LNCAP (cell line): ENCODE data around the gene CCDC50.

Source experiments
- CTCF ChIP-seq: fragments of 450-650 bp; IDR thresholded peaks from 2 replicates; pipeline ENCODE4 v1.5.1; 2017; ENCODE audit warnings: mild to moderate bottlenecking

Gene CCDC50

GRCh38 chr3:191381303-191381702 is 52.1 kb downstream of the CCDC50 start:
- TF ChIP-seq CTCF = no peak

DNA sequence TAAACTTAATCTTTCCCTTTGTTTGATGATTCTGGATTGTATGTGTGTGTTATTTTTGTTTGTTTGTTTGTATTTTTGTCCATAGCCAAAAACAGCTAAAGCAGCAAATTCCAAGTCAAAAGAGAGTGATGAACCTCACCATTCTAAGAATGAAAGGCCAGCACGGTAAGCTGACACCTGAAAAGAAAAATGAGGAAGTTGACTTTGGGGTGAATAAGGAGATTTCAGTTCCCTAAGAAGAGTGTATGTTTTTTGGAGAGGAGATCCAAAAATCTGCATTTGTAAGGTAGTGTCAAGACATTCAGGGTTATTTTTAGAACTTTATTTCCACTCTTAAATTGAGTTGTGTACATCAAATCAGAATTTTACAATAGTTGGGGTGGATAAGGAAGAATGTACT is 53.5 kb downstream of the CCDC50 start:
- TF ChIP-seq CTCF = no peak

GRCh38 chr3:191383124-191383523 is 53.9 kb downstream of the CCDC50 start:
- no peak for TF ChIP-seq CTCF

DNA sequence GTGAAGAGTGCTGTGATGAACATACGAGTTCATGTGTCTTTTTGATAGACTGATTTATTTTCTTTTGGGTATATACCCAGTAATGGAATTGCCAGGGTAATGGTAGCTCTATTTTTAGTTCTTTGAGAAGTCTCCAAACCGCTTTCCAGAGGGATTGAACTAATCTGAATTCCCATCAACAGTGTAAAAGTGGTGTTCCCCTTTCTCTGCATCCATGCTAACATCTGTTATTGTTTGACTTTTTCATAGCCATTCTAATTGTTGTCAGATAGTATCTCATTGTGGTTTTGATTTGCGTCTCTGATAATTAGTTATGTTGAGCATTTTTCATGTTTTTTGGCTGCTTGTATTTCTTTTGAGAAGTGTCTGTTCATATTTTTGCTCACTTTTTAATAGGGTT is 55.9 kb downstream of the CCDC50 start:
- TF ChIP-seq CTCF = no peak

GRCh38 chr3:191387441-191388077 is 58.4 kb downstream of the CCDC50 start:
- TF ChIP-seq CTCF = no peak

DNA sequence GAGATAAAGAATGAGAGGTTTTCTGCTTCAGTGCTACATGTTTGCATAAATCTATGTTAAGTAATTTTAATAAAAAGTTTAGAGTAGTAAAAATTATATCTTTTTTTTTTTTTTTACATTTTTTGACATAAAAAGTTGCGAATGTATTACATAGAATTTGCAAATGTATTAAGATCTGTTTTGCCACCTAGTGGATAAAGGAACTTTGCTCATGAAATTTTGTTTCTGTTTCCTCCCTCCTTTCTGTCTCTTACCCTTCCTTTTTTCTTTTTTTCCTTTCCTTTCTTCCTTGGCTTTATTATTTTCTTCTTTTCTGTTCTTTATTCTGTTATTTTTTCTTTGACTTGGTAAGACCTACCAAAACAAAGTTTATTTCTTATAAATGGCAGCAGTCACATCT is 59.6 kb downstream of the CCDC50 start:
- peak; percentile 47 for TF ChIP-seq CTCF

DNA sequence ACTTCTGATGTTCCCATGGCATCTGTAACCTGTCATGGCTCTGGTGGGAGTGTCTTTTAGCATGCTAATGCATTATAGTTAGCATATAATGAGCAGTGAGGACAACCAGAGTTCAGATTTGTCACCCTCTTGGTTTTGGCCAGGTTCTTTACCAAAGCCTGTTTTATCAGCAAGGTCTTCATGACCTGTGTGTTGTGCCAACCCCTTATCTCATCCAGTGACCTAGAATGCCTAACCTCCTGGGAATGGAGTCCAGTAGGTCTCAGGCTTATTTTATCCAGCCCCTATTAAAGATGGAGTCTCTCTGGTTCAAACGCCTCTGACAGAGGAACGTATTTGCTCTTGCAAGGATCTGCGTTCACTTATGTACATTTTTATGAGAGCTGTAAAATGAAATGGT is 61.4 kb downstream of the CCDC50 start:
- no peak for TF ChIP-seq CTCF
